Measurements from ENCODE around the gene BCORL1. TPM values are rescaled to one million over a fixed set of nuclear protein-coding genes. Genes with fewer than 3 reads are reported as not detected.

The BCORL1 gene
- total and polyA plus RNA-seq, 2 donors from 2014 or later = 3.9 to 14.1 TPM

Other genes with a start within 250 kb of the BCORL1 start
- 2.0 TPM for gene XPNPEP2, start 243.7 kb upstream of the BCORL1 start, total RNA-seq
- 78.6 TPM for gene XPNPEP2, start 243.7 kb upstream of the BCORL1 start, polyA plus RNA-seq (ENCODE audit: insufficient read depth, low read depth, low replicate concordance)
- gene SASH3, start 202.7 kb upstream of the BCORL1 start, total RNA-seq = 18.3 TPM
- 1.9 TPM for gene SASH3, start 202.7 kb upstream of the BCORL1 start, polyA plus RNA-seq (ENCODE audit: insufficient read depth, low read depth, low replicate concordance)
- 31.4 TPM for gene ZDHHC9, start 138.7 kb upstream of the BCORL1 start, total RNA-seq
- gene ZDHHC9, start 138.7 kb upstream of the BCORL1 start, polyA plus RNA-seq (ENCODE audit: insufficient read depth, low read depth, low replicate concordance) = 24.5 TPM
- 15.3 TPM for gene UTP14A, start 76.5 kb upstream of the BCORL1 start, total RNA-seq
- 7.7 TPM for gene UTP14A, start 76.5 kb upstream of the BCORL1 start, polyA plus RNA-seq (ENCODE audit: insufficient read depth, low read depth, low replicate concordance)
- 18.0 TPM for gene ELF4, start 127.9 kb downstream of the BCORL1 start, total RNA-seq
- 2.6 TPM for gene ELF4, start 127.9 kb downstream of the BCORL1 start, polyA plus RNA-seq (ENCODE audit: insufficient read depth, low read depth, low replicate concordance)
- gene AIFM1, start 183.2 kb downstream of the BCORL1 start, total RNA-seq = 55.0 TPM
- gene AIFM1, start 183.2 kb downstream of the BCORL1 start, polyA plus RNA-seq (ENCODE audit: insufficient read depth, low read depth, low replicate concordance) = 255 TPM
- gene RAB33A, start 189.3 kb downstream of the BCORL1 start, total RNA-seq = 2.9 TPM
- not detected for gene RAB33A, start 189.3 kb downstream of the BCORL1 start, polyA plus RNA-seq (ENCODE audit: insufficient read depth, low read depth, low replicate concordance)

Data from kidney (tissue), 2 donors.